ENCODE measurements around the gene ZFYVE9.

DNA sequence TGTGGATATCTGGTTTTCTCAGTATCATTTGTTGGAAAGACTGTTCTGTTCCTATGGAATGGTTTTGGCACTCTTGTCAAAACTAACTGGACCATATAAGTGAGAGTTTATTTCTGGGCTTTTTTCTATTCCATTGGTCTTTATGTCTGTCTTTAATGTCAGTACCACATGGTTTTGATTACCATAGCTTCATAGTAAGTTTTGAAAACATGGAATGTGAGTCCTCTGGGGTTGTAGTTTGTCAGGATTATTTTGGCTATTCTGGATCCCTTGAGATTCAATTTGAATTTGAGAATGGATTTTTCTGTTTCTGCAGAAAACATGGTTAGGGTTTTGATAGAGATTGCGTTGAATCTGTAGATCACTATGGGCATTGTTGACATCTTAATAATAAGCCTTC lies 107.9 kb downstream of the ZFYVE9 start:
- no peak for TF ChIP-seq POLR2A (IDR thresholded peaks at IDR 0.05)
- TF ChIP-seq, protein P1, sequence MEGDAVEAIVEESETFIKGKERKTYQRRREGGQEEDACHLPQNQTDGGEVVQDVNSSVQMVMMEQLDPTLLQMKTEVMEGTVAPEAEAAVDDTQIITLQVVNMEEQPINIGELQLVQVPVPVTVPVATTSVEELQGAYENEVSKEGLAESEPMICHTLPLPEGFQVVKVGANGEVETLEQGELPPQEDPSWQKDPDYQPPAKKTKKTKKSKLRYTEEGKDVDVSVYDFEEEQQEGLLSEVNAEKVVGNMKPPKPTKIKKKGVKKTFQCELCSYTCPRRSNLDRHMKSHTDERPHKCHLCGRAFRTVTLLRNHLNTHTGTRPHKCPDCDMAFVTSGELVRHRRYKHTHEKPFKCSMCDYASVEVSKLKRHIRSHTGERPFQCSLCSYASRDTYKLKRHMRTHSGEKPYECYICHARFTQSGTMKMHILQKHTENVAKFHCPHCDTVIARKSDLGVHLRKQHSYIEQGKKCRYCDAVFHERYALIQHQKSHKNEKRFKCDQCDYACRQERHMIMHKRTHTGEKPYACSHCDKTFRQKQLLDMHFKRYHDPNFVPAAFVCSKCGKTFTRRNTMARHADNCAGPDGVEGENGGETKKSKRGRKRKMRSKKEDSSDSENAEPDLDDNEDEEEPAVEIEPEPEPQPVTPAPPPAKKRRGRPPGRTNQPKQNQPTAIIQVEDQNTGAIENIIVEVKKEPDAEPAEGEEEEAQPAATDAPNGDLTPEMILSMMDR (IDR thresholded peaks at IDR 0.05), result no peak

Measured in adrenal gland (tissue), 5 donors.